Measurements from ENCODE around the gene JARID2. TPM values are rescaled to one million over a fixed set of nuclear protein-coding genes. Genes with fewer than 3 reads are reported as not detected.

JARID2 gene
- total and polyA plus RNA-seq, 9 of the 15 experiments (the other 6 are each of a cell fraction or from before 2014, with no cell fraction given), result 5.0 to 29.0 (median 15.6) TPM

DNA sequence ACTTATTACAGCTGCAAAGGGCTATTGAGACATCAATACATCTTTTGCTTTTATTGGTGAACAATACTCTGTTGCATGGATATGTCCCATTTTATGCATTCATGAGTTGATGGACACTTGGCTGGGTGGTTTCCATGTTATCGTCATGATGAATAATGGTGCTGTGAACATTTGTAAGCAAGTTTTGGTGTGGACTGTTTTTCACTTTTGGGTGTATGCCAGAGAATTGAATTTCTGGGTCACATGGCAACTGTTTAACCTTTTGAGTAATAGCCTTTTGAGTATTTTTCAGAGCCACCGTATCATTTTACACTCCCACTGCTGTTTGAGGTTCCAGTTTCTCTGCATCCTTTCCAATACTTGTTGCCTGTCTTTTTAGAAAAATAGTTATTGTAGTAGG is 107.0 kb downstream of the JARID2 start:
- Histone ChIP-seq H3K27me3 (ENCODE audit: control insufficient read depth in 2 of 2, insufficient read depth in 2 of 2, low read length in 2 of 2) (no peaks in the 10 kb centered on the region), H3K79me2 (ENCODE audit: control insufficient read depth, insufficient read depth, low read length) (peaks cover 94% of the 10 kb centered on the region), H4K20me1 (replicated peaks; ENCODE audit: control insufficient read depth, insufficient read depth, low read length) (peaks cover 41% of the 10 kb centered on the region), H3K9ac (ENCODE audit: insufficient read depth in 1 of 2, low read depth in 2 of 2, low read length in 2 of 2) (no peak overlapping the region), H3K9me3 (replicated peaks; ENCODE audit: control insufficient read depth, insufficient read depth, low read depth, low read length) (no peaks in the 10 kb centered on the region), H3K27ac (ENCODE audit: extremely low read depth, low read depth, low read length) (no peak overlapping the region), H3K4me1 (replicated peaks in 1 of 2; ENCODE audit: control insufficient read depth in 2 of 2, insufficient read depth in 2 of 2, low read length in 2 of 2) (peaks cover 0 to 12% of the 10 kb centered on the region in 2 experiments; a peak in 3 of 5 replicates), H2AFZ (ENCODE audit: low read depth, low read length) (no peak overlapping the region), H3K9me1 (ENCODE audit: control insufficient read depth, insufficient read depth, low read length) (no peaks in the 10 kb centered on the region), H3K4me3 (no peak overlapping the region), H3K36me3 (ENCODE audit: control insufficient read depth, insufficient read depth, low read length) (peaks cover 4% of the 10 kb centered on the region; the same call in 1 of the 3 replicates), H3K4me2 (ENCODE audit: insufficient read depth, low read length) (no peak overlapping the region)
- DNase-seq (ENCODE audit: extremely low read depth in 1 of 4, low spot score in 3 of 4) (no peak), ATAC-seq (no peak), FAIRE-seq (peak; percentile 11)
- no TSS peak for BruUV-seq (replicated peaks)
- ChIA-PET CTCF (ENCODE audit: low intra/inter-chr PET ratio) (no interaction called here), POLR2A (interaction anchor here (0.6 kb wide), 1 partner anchor 1660 kb away, joined by 3 read pairs; no protein-coding TSS in a partner anchor)
- in situ Hi-C loops (cut with MboI), result no loop called here
- 43% methylated on average over 2 of the region's 2 CpGs for WGBS (ENCODE audit: insufficient coverage, low coverage, missing lambda C conversion rate)
- intact Hi-C loops (cut with micrococcal nuclease), result no loop called here
- TF ChIP-seq SETDB1 (IDR thresholded peaks at IDR 0.05; ENCODE audit: low read length) (no peak), ZNF431 (CRISPR knock-in tag; IDR thresholded peaks at IDR 0.05) (no peak), ZNF140 (CRISPR knock-in tag; IDR thresholded peaks at IDR 0.05) (no peak), PTRF (tag; IDR thresholded peaks at IDR 0.05) (no peak), ZZZ3 (IDR thresholded peaks at IDR 0.05) (no peak), MTA1 (IDR thresholded peaks at IDR 0.05; ENCODE audit: borderline replicate concordance) (no peak), RBFOX2 (IDR thresholded peaks at IDR 0.05; ENCODE audit: low read depth, low read length) (no peak), MEIS2 (IDR thresholded peaks at IDR 0.05; ENCODE audit: partially characterized antibody) (peak; percentile 66), NCOA1 (IDR thresholded peaks at IDR 0.05; ENCODE audit: low read depth) (no peak), CHD2 (IDR thresholded peaks at IDR 0.05; ENCODE audit: low read depth, low read length) (no peak), NFIC (IDR thresholded peaks at IDR 0.05) (peak; percentile 82), ZBTB1 (CRISPR knock-in tag; IDR thresholded peaks at IDR 0.05; ENCODE audit: borderline replicate concordance, low read depth) (no peak)
- TF ChIP-seq, protein P1, sequence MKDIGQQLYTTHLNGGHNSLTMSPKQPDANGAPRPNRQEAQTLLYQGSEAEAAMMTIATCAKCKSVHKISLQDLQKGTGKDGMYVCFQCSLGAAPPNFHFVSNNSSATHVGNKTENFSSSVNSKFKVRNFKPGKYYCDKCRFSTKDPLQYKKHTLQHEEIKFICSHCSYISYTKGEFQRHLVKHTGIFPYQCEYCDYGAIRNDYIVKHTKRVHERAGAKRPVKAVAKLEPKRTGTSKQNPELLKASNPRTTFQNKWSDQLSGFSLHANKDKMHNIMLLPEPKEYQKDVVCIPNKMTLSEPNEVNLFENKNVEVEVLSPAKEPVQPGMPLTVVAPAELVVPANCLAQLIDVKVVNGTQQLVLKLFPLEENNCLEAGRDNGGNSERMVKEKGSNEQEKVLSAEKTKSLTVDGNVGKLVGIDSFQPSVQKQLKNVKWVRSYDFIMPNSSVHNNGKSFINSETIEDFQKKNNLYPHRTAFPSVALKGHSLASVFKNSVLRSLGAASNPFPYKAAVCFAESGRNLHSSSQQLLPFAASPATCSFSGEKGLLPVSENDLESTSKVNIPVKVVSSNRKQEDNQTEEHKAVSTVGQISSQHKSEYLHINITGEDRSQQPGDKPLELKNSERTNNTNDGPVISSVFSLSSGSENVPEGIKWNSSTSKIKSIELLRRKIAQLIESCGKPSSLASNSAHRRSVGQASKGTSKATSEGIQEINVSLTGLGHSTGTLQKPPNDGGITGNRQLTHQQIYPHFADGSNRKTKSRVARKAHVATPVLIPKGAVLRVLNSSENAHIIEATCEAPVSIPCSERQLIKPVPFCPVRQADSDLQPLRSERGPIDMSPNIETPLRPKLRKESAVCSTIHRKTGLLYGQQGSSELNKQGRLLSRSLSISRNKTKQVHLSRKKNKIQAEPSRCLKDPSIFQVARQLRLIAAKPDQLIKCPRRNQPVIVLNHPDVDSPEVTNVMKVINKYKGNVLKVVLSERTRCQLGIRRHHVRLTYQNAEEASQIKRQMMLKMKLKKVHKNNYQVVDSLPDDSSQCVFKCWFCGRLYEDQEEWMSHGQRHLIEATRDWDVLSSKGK (CRISPR knock-in tag; IDR thresholded peaks at IDR 0.05), result no peak
- TF ChIP-seq, protein P2, sequence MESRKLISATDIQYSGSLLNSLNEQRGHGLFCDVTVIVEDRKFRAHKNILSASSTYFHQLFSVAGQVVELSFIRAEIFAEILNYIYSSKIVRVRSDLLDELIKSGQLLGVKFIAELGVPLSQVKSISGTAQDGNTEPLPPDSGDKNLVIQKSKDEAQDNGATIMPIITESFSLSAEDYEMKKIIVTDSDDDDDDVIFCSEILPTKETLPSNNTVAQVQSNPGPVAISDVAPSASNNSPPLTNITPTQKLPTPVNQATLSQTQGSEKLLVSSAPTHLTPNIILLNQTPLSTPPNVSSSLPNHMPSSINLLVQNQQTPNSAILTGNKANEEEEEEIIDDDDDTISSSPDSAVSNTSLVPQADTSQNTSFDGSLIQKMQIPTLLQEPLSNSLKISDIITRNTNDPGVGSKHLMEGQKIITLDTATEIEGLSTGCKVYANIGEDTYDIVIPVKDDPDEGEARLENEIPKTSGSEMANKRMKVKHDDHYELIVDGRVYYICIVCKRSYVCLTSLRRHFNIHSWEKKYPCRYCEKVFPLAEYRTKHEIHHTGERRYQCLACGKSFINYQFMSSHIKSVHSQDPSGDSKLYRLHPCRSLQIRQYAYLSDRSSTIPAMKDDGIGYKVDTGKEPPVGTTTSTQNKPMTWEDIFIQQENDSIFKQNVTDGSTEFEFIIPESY (CRISPR knock-in tag; IDR thresholded peaks at IDR 0.05), result no peak
- TF ChIP-seq, protein P3, sequence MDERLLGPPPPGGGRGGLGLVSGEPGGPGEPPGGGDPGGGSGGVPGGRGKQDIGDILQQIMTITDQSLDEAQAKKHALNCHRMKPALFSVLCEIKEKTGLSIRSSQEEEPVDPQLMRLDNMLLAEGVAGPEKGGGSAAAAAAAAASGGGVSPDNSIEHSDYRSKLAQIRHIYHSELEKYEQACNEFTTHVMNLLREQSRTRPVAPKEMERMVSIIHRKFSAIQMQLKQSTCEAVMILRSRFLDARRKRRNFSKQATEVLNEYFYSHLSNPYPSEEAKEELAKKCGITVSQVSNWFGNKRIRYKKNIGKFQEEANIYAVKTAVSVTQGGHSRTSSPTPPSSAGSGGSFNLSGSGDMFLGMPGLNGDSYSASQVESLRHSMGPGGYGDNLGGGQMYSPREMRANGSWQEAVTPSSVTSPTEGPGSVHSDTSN (CRISPR knock-in tag; IDR thresholded peaks at IDR 0.05; ENCODE audit: low read depth), result no peak
- TF ChIP-seq, protein P3 (tag; conservative IDR thresholded peaks at IDR 0.05; ENCODE audit: low read depth), result peak; percentile 80

Measured in K562 (cell line).